Activated T-cell treated with anti-CD3 and anti-CD28 coated beads for 48 hours (primary cell): ENCODE data around the gene BPIFA3.
"Not testable (repeated sequence)": the region's sequence is repeated elsewhere in the genome, so short reads cannot be mapped to it uniquely, and the experiment has no call there.

ENCODE experiments used
- DNase-seq: peaks from one replicate; pipeline ENCODE4 v3.0.0-alpha.2; 2020; ENCODE audit warnings: low read depth

Gene BPIFA3

DNA sequence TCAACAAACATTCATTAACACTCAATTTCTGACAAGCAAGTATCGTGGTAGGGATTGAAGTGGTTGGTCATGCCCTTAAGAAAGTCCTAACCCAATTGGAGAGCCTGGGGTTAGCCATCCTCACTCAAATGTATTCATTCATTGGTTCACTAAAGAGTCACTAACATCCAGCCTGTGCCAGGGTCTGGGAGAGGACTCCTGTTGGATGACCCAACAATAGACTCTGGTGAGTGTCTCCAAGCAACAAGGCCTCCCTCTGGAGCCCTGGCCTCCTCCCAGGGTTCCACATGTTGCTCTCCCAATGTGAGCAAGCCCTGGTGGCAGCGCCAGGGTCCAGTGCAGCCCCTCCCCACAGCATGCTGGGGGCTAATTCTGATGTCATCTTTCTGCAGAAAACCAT, at the start of gene BPIFA3:
BPIFA3 (plus strand) TSS at position 301 of the 400 bp plus-strand sequence. CDS start 185 bp downstream, outside the sequence.
- no peak for DNase-seq

DNA sequence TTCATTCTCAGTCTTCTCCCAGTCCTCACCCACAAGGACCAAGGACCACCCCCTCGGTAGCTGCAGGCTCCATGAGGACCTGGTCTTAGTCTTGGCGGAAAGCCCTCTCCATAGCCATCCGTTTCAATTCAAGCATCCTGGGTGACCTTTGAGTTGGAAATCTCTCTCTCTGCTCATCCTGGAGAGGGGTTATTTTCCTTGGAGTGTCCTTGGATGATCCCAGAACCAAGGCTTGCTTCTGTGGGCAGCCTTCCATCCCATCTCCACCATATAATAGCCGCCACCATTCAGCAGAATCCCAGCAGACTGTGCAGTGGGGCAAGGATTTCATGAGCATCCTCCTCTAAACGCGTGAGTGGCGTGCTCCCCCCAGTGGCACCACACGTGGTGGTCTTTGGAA, 49.3 kb upstream of the BPIFA3 start, which contains the start of gene BPIFA2:
BPIFA2 (plus strand) TSS at position 301 of the 400 bp plus-strand sequence. CDS start 987 bp downstream, outside the sequence.
- no peak for DNase-seq

DNA sequence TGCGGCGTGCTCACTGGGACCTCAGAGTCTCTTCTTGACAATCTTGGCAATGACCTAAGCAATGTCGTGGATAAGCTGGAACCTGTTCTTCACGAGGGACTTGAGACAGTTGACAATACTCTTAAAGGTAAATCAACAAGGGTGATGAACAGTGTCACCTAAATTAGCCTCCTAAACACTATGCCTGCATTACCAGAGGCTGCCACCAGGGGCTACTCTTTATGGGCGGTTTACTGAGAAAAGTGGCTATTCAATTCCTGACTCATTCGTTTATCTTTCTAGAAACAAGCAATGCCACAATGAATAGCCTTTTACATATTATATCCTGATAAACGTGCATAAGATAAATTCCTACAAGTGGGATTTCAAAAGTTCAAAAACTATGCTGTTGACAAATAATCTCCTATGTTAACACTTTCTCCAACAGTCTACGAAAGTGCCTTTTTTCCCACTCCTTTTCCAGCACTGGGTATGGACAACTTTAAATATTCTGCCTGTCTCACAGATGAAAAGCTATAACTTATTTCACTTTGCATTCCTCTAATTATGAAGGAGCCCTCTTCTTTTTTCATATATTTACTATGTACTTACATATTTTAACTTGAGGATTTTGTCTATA, 47.9 kb upstream of the BPIFA3 start:
- peak; percentile 21 for DNase-seq

DNA sequence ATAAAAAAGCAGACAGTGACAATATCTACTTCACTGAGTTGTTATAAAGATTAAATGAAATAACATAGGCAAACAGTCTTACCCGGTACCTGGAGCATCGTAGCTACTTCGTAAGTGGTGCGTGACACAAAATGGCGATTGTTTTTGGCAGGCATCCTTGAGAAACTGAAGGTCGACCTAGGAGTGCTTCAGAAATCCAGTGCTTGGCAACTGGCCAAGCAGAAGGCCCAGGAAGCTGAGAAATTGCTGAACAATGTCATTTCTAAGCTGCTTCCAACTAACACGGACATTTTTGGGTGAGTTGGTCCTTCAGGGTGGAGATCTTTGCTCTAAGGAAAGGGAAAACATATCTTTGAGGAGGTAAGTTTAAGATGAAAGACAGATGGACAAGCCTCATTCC, 44.4 kb upstream of the BPIFA3 start:
- DNase-seq = no peak

DNA sequence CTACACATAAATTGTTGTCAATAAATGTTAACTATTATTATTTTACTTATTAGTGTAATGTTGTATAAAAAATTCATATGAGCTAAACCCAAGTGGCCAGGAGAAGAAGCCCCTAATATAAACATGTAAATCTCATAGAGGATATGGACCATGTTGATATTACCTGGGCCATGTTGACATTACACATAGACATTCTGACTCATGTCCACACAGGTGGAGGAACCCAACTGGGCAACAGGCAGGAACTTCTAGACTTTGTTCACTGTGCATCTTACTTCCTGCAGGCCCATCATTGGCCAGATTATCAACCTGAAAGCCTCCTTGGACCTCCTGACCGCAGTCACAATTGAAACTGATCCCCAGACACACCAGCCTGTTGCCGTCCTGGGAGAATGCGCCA, 42.0 kb upstream of the BPIFA3 start:
- DNase-seq = no peak

DNA sequence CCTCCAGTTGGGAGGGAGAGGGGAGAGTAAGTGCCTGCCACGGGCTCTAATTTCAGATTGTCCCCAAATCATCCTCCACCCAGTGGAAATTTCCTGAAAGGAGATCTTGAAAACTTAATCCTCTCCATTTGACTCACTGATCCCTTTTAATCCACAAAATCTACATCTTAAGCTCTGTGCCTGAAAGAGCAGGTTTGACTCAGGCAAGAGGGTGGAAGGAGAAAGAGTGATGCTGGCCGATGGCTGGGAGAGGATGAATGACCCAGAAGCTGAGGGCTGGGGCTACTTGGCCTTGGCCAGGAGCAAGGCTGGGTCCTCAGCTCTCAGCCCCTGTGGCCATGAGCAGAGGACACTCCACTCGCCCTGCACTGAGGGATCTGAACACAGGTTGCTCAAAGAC, 41.1 kb upstream of the BPIFA3 start:
- DNase-seq = no peak

DNA sequence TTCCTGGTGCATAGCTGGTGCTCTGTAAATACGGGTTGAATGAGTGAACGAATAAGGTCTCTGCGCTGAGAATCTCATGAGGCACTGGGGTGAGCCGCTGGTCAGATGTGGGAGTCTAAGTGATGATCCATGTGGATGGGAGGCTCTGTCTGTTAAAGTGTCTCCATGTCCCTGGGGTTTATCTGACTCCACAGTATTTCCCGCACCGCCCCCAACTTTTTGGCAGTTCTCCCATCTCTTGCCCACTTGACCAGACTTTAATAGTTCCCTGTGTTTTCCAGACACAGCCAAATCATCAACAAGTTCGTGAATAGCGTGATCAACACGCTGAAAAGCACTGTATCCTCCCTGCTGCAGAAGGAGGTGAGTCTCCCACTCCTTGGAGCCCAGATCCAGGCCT, 39.3 kb upstream of the BPIFA3 start:
- no peak for DNase-seq

DNA sequence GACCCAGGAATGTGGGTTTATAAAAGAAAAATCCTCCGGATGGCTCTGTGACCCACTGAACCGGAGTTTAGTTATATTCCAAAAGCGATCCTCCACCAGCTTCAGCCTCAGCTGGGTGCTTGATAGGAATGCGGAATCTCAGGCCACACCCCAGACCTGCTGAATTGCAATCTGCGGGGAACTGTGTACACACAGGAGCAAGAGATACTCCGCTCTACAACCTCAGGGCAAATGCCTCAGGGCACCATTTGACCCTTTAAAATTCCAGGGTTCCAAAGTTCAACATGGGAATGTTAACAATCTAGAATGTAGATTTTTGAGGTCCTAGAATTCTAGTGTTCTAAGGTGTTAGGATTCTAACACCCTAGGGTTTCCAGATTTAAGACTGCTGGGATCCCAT, 38.4 kb upstream of the BPIFA3 start:
- DNase-seq = no peak

DNA sequence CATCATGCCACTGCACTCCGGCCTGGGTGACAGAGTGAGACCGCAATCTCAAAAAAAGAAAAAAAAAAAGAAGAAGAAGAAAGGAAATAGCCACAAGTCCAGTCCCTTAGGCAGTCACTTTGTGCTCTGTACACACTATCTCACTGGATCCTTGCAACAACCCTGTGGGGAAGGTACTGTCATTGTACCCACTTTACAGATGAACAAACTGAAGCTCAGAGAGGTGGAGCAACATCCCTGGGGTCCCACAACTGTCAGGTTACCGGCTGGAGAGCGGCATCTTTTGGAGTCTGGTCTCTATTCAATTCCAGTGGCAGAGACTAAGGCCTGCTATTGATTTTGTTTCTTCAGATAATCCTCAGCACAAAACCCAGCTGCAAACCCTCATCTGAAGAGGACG, 37.0 kb upstream of the BPIFA3 start:
- no peak for DNase-seq

DNA sequence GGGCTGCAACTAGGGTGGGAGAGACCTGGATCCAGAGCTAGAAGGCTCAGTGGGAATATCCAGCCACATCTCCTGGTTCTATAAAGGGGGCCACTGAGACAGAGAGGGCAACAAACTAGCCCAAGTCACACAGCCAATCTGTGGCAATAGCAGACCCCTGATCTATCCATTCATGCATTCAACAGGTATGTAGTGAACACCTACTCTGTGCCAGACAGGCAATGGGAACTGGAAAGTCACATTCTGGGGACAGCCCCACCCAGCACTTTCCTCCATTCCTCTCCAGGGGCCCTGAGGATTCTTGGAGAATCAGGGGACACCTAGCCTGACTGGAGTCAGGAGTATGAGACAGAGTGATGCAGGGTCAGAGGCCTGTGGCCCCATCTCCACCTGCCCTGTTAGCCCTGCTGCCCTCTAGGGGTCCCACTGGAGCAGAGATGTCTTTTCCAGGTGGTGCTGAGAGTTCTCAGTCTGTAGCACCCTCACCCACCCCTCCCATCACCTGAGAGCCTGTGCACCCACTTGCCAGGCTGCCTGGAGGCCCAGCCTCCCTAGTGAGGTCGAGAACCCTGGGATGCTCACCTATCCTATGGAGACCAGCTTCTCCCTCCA, 35.6 kb upstream of the BPIFA3 start:
- no peak for DNase-seq

DNA sequence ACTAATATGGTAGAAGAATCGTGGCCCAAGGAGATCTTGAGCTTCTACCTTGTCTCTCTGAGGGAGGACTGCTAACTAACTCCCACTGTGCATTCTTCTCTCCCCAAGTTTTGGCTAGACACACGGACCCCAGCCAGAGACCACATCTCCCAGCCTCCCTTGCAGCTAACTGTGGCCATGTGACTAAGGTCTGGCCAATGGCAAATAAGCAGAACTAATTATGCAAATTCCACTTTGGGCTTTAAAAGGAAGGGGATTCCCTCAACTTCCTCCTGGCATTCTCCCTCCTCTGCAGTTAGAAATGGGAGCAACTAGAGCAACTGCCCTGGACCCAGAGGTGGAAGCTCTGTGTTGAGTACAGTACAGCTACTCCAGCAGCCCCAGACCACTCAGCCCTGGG, 33.8 kb upstream of the BPIFA3 start:
- DNase-seq = no peak

DNA sequence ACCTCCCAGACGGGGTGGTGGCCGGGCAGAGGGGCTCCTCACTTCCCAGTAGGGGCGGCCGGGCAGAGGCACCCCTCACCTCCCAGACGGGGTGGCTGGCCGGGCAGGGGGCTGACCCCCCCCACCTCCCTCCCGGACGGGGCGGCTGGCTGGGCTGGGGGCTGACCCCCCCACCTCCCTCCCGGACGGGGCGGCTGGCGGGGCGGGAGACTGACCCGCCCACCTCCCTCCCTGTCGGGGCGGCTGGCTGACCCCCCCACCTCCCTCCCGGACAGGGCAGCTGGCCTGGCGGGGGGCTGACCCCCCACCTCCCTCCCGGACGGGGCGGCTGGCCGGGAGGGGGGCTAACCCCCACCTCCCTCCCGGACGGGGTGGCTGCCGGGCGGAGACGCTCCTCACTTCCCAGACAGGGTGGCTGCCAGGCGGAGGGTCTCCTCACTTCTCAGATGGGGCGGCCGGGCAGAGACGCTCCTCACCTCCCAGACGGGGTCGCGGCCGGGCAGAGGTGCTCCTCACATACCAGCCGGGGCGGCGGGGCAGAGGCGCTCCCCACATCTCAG, 32.0 kb upstream of the BPIFA3 start:
- not testable (repeated sequence) for DNase-seq

DNA sequence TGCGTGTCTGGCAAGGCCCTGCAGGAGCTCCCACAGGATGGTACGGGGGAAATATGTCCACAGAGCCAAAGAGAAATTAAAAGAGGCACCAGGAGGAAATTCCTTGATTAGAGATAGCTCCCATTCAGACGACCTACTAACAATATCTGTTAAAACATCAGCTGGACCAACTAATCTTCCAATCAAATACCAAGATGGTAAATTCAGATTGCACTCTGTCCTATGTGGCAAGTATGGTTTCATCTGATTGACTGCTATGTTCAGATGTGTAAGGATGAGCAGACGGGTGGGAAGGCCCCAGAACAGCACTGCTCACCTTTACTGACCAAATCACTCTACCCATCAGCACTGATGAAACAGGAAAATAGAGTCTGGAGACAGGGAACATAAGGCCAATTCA, 29.7 kb upstream of the BPIFA3 start:
- DNase-seq = no peak

DNA sequence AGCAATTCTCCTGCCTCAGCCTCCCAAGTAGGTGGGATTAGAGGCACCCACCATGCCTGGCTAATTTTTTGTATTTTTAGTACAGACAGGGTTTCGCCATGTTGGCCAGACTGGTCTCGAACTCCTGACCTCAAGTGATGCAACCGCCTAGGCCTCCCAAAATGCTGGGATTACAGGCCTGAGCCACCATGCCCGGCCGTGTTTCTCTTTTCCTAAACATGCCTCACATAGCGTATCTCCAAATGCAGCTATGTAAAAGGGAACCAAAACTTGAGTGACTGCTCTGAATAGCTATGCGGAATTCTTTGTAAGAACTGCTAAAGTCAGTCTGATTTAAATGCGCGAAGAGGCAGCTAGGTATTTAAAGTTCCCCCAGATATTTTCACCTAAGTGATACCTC, 28.7 kb upstream of the BPIFA3 start:
- no peak for DNase-seq

DNA sequence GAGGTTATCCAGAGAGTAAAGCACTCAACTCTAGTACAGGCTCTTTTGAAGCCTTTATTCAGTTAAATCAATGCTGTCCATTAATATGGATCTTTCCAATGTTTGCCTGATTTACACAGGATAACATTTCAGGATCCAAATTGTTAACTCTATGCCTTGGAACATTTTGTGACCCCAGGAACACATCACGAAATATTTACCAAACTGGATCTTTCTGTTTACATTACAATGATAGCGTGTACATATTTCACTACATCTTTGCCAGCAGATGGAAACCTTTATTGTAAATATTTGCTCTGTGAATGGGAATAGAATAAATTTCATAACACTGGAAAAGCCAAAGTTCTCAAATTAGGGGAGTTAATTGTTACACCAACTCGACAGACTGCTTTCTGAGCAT, 25.7 kb upstream of the BPIFA3 start:
- no peak for DNase-seq

DNA sequence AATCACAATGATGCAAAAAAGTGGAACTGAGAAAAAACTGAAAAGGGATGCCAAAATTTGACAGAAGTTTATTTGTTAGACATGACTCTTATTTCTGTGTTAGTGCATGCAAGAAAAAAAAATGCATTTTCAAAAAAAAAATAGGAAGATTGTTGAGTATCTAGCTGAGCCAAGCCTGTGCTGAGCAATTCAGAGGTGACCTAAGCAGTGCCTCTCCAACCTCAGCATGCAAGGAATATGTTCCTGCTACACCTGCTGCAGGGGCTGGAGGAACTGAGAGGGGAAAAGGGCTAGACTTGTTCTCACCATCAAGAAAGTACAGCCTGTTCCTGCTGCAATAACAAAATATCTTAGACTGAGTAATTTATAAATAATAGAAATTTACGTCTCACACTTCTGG, 25.2 kb upstream of the BPIFA3 start:
- no peak for DNase-seq

DNA sequence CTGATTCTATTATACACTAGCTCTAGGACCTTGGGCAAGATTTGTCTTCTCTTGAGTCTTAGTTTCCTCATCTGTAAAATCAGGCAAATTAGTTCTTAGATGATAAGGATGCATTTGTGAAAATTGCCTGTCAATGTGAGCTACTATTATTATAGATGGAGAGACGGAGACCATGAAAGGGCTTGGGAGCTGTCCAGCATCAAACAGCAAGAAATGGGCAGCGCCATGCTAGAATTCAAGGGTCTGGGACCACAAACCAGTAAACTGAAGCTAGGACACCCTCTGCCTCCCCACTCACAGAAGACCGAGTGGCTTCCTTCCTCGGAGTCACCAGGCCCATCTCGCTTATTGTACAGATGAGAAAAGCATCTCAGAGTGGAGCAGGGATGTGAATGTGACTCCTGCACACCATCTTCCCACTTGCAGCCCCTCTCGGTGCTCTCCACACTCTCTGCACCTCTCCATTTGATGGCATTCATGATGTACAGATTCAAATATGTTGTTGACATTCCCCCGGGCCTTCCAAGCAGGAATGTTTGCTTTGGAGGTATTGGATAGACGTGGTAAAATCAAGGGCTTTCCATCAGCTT, 24.1 kb upstream of the BPIFA3 start:
- no peak for DNase-seq

DNA sequence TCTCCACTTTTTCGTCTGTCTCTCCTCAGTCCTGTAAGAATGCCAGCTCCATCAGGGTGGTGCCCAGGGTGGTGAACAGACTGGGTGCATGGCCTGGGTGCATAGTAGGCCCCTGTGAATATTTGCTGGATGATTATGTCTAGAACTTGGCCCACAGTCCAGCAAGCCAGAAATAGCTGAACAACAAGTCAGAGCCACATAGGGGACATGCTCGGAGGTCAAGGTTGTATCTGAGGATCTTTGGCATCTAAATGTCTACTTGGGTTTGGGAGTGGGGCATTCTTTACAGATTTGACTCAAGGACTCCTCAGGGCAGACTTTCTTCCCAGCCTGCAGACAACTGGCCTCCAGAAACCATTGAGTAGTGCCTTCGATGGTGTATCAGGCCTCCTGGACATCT, 18.1 kb upstream of the BPIFA3 start:
- DNase-seq = no peak

DNA sequence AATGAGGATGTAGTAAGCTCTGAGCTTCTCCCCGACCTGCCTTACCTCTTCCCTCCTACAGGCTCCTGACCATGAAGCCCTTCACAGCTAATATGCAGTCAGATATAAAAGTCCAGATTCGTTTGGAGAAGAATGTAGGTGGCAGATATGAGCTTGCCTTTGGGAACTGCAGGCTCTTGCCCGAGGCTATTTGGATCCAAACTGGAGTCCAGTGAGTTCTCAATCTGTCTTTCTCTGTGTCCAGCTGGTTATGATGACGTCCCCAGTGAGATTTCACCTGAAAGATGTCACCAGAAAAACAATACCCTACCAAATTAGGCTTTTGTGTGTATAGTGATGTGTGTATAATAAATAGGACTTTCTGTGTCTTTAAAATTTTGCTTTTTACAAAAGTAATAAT, 14.7 kb upstream of the BPIFA3 start:
- no peak for DNase-seq

DNA sequence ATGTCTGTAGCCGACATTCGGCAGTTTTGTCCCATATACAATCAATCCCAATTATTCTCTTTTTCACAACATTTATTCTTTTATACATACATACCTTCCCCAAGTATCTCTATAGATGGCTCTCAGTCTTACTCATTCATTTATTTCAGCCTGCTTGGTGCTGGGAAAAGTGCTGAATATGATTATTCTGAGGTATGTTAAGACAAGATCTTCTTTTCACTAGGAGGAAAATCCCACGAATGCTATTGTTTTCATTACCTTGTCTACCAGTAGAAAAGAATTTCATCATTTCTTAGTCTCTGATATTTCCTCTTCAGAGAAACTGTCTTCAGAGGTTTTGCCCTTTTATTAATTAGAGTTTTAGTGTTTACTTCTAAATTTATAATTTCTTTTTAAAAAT, 13.7 kb upstream of the BPIFA3 start:
- no peak for DNase-seq

DNA sequence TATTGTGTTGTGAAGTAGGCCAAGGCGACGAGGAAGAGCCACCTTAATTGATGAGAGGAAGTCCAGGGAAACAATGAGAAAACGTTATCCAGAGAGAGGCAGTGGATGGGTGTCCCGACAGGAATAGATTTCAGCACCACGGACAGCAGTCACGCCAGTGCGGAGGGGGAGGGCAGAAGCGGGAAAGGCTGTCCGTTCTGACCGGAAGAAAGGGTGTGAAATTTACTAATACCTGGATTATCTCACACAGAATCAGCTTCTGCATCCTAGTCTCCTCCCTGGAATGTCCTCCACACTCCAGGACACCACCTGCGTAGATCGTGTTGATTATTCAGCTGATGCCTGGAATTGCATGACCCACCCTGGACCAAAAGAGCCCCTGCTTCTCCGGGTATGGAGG, 7.4 kb upstream of the BPIFA3 start:
- DNase-seq = peak; percentile 21

DNA sequence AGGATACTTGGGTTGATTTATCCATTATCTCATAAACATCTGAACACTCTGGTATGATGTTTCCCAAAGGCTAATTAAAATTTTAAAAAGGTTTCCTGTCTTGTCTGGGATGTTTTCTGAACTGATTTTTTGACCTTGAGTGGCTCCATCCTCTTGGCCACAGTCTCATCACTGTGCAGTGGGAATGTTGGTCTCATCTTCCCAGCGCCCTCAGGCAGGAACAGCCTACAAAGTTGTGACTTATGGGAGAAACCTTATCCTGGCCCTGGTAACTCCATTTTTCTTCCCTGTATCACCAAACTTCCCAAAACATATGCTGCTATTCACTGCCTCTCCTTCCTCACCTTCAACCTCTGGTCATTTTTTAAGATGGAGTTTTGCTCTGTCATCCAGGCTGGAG, 6.8 kb upstream of the BPIFA3 start:
- DNase-seq = no peak

DNA sequence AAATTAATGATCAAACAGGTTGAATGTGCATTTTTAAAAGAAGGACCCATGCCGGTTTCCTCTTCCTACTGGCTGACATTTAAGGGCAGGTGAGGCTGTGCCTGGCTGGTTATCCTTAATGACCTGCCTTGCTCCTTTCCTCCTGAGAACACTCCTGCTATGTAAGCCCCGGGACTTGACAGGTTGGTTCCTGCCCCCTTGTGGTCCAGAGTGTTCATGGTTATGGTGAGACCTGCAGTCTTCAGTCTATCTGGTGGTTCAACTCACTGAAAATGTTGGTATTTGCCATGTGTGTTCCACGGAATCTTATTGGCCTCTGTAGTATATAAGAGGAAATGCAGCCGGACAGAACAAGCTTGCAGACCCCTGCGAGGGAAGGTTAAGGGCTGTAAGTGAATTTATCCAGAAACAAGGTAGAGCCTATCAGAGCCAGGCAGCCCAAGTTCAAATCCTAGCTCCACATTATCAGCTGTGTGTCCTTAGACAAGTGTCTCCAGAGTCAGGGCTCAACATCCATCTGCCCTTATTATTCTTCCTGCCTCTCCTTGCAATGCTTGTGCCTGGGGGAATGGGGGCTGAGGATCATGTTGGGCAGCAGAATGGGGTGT, 5.2 kb upstream of the BPIFA3 start:
- no peak for DNase-seq
